Glomerular visceral epithelial cell (primary cell): ENCODE measurements around the gene USP1.

ENCODE experiments used
- DNase-seq: peaks from one replicate; pipeline ENCODE4 v3.0.0-alpha.2; 2016; ENCODE audit errors: extremely low spot score

Gene USP1

GRCh38 chr1:62484824-62485468, 48.1 kb downstream of the USP1 start:
- DNase-seq: no peak

- DNase-seq: no peak
Measured at GRCh38 chr1:62487956-62488355, 51.1 kb downstream of the USP1 start.

GRCh38 chr1:62492521-62492920, 55.7 kb downstream of the USP1 start:
- DNase-seq: no peak

GRCh38 chr1:62493656-62494055, 56.8 kb downstream of the USP1 start:
- no peak for DNase-seq

GRCh38 chr1:62494137-62494536, 57.3 kb downstream of the USP1 start:
- no peak for DNase-seq

GRCh38 chr1:62500210-62500609, 63.4 kb downstream of the USP1 start:
- DNase-seq: no peak
